ENCODE results near the gene GALNTL6. TPM values are rescaled to one million over a fixed set of nuclear protein-coding genes. Genes with fewer than 3 reads are reported as not detected.

The GALNTL6 gene
- polyA plus RNA-seq, 1 donor (not counting 4 experiments of a cell fraction or from before 2014, with no cell fraction given): not detected

GRCh38 chr4:171981185-171981584, 168.0 kb downstream of the GALNTL6 start:
- H3K4me3 ChIP-seq (ENCODE audit: control insufficient read depth in 2 of 3, extremely low read depth in 1 of 3, insufficient read depth in 2 of 3, low read depth in 1 of 3, low read length in 3 of 3): no peak overlapping the region
- H3K9me1 ChIP-seq (ENCODE audit: control insufficient read depth, extremely low read depth, insufficient read depth, low read length): no peaks in the 10 kb centered on the region
- H4K20me1 ChIP-seq (ENCODE audit: control insufficient read depth, extremely low read depth, insufficient read depth, low read length): no peaks in the 10 kb centered on the region
- H3K27ac ChIP-seq (ENCODE audit: control insufficient read depth, insufficient read depth, low read length): no peak overlapping the region
- H3K79me2 ChIP-seq (ENCODE audit: control insufficient read depth, insufficient read depth, low read length): no peaks in the 10 kb centered on the region
- no peak overlapping the region for H2AFZ ChIP-seq (ENCODE audit: control insufficient read depth, low read length)
- no peaks in the 10 kb centered on the region for H3K9me3 ChIP-seq (ENCODE audit: control insufficient read depth, low read depth, low read length)
- H3K9ac ChIP-seq (ENCODE audit: control insufficient read depth, extremely low read depth, insufficient read depth, low read length): no peak overlapping the region
- TF ChIP-seq CTCF (optimal IDR thresholded peaks at IDR 0.05 in 1 of 3, IDR thresholded peaks at IDR 0.05 in 1 of 3, conservative IDR thresholded peaks at IDR 0.05 in 1 of 3; ENCODE audit: extremely low read depth in 1 of 3, insufficient read depth in 2 of 3, low read length in 3 of 3) (no peak), EZH2 (IDR thresholded peaks at IDR 0.05; ENCODE audit: low read length) (no peak)
- no peaks in the 10 kb centered on the region for H3K27me3 ChIP-seq (ENCODE audit: control insufficient read depth, extremely low read depth, insufficient read depth, low read length)
- FAIRE-seq (no peak), DNase-seq (ENCODE audit: low read depth, low spot score) (no peak)
- dilution Hi-C loops (cut with MboI; ENCODE audit: extremely low pct_ligation_motif_present, low sequenced_read_pairs): no loop called here
- no peak overlapping the region for H3K4me2 ChIP-seq (ENCODE audit: control insufficient read depth, extremely low read depth, insufficient read depth, low read depth, low read length)
- no peaks in the 10 kb centered on the region for H3K36me3 ChIP-seq (ENCODE audit: control insufficient read depth in 2 of 2, extremely low read depth in 1 of 2, insufficient read depth in 2 of 2, low read length in 2 of 2)
- no peaks in the 10 kb centered on the region for H3K4me1 ChIP-seq (ENCODE audit: control insufficient read depth, extremely low read depth, insufficient read depth, low read length)

GRCh38 chr4:171983935-171984805, 171.0 kb downstream of the GALNTL6 start:
- dilution Hi-C loops (cut with MboI; ENCODE audit: extremely low pct_ligation_motif_present, low sequenced_read_pairs): no loop called here
- Histone ChIP-seq H3K27ac (ENCODE audit: control insufficient read depth, insufficient read depth, low read length) (no peak overlapping the region), H3K4me3 (ENCODE audit: control insufficient read depth in 2 of 3, extremely low read depth in 1 of 3, insufficient read depth in 2 of 3, low read depth in 1 of 3, low read length in 3 of 3) (no peak overlapping the region), H3K4me2 (ENCODE audit: control insufficient read depth, extremely low read depth, insufficient read depth, low read depth, low read length) (no peak overlapping the region), H3K79me2 (ENCODE audit: control insufficient read depth, insufficient read depth, low read length) (no peaks in the 10 kb centered on the region), H3K9me3 (ENCODE audit: control insufficient read depth, low read depth, low read length) (no peaks in the 10 kb centered on the region), H3K36me3 (ENCODE audit: control insufficient read depth in 2 of 2, extremely low read depth in 1 of 2, insufficient read depth in 2 of 2, low read length in 2 of 2) (no peaks in the 10 kb centered on the region), H2AFZ (ENCODE audit: control insufficient read depth, low read length) (no peak overlapping the region), H3K9ac (ENCODE audit: control insufficient read depth, extremely low read depth, insufficient read depth, low read length) (no peak overlapping the region), H3K27me3 (ENCODE audit: control insufficient read depth, extremely low read depth, insufficient read depth, low read length) (no peaks in the 10 kb centered on the region), H4K20me1 (ENCODE audit: control insufficient read depth, extremely low read depth, insufficient read depth, low read length) (no peaks in the 10 kb centered on the region), H3K9me1 (ENCODE audit: control insufficient read depth, extremely low read depth, insufficient read depth, low read length) (no peaks in the 10 kb centered on the region), H3K4me1 (ENCODE audit: control insufficient read depth, extremely low read depth, insufficient read depth, low read length) (no peaks in the 10 kb centered on the region)
- DNase-seq (ENCODE audit: low read depth, low spot score) (no peak), FAIRE-seq (no peak)
- TF ChIP-seq EZH2 (IDR thresholded peaks at IDR 0.05; ENCODE audit: low read length) (no peak), CTCF (optimal IDR thresholded peaks at IDR 0.05 in 1 of 3, IDR thresholded peaks at IDR 0.05 in 1 of 3, conservative IDR thresholded peaks at IDR 0.05 in 1 of 3; ENCODE audit: extremely low read depth in 1 of 3, insufficient read depth in 2 of 3, low read length in 3 of 3) (no peak)

Measured in keratinocyte (primary cell).